ENCODE results near the gene CDK18. TPM values are rescaled to one million over a fixed set of nuclear protein-coding genes. Genes with fewer than 3 reads are reported as not detected.

The CDK18 gene
- total and polyA plus RNA-seq, 10 of the 15 experiments (the other 5 are each of a cell fraction or from before 2014, with no cell fraction given): 0.13 to 4.4 (median 0.52) TPM; not detected in 2

- ChIA-PET POLR2A (interaction anchor here (0.7 kb wide), 1 partner anchor 17 kb away, joined by 3 read pairs; no protein-coding TSS in a partner anchor), CTCF (interaction anchor here (0.7 to 22.4 kb wide), 2 partner anchors 8 to 20 kb away, joined by 3 to 891 read pairs; partner anchors contain the start of gene CDK18), RAD21 (ENCODE audit: unreplicated experiment) (interaction anchor here (1.4 kb wide), 1 partner anchor 28 kb away, joined by 5 read pairs; no protein-coding TSS in a partner anchor), SMC1A (ENCODE audit: uncharacterized antibody, unreplicated experiment) (interaction anchor here (1.2 to 17.0 kb wide), 4 partner anchors 9 to 164 kb away, joined by 3 to 319 read pairs (median 26); no protein-coding TSS in a partner anchor)
- Histone ChIP-seq H3K9me3 (replicated peaks; ENCODE audit: control insufficient read depth, insufficient read depth, low read length) (no peaks in the 10 kb centered on the region), H3K79me2 (ENCODE audit: control insufficient read depth, insufficient read depth, low read length) (no peaks in the 10 kb centered on the region), H2AFZ (ENCODE audit: control insufficient read depth, low read depth, low read length) (no peak overlapping the region), H4K20me1 (ENCODE audit: control insufficient read depth, insufficient read depth) (no peaks in the 10 kb centered on the region), H3K4me2 (ENCODE audit: control insufficient read depth, insufficient read depth) (no peak overlapping the region), H3K27me3 (replicated peaks in 1 of 2; ENCODE audit: control insufficient read depth in 2 of 2, insufficient read depth in 2 of 2, low read length in 1 of 2) (peaks cover 0 to 4% of the 10 kb centered on the region in 2 experiments; a peak in 3 of 4 replicates), H3K9ac (ENCODE audit: control insufficient read depth, insufficient read depth, low read length) (no peak overlapping the region), H3K4me3 (no peak overlapping the region), H3K36me3 (ENCODE audit: control insufficient read depth in 2 of 2, insufficient read depth in 2 of 2, low read length in 1 of 2) (no peaks in the 10 kb centered on the region), H3K27ac (ENCODE audit: control insufficient read depth, insufficient read depth) (no peak overlapping the region), H3K4me1 (ENCODE audit: control insufficient read depth, insufficient read depth, low read length) (no peaks in the 10 kb centered on the region)
- DNase-seq (ENCODE audit: low read depth, low spot score) (no peak), FAIRE-seq (no peak), ATAC-seq (no peak)
- intact Hi-C loops (cut with micrococcal nuclease; ENCODE audit: unreplicated experiment) (no loop called here), in situ Hi-C loops (cut with MboI) (no loop called here)
- 89% methylated on average over 1 of the region's 1 CpG for WGBS (ENCODE audit: insufficient coverage, insufficient replicate concordance, low lambda C conversion rate, missing lambda C conversion rate)
- no TSS peak for BruUV-seq (replicated peaks)
- TF ChIP-seq FOXM1 (IDR thresholded peaks at IDR 0.05; ENCODE audit: low read depth, low read length) (no peak), SMC3 (IDR thresholded peaks at IDR 0.05; ENCODE audit: borderline replicate concordance, low read length) (no peak), ATF7 (IDR thresholded peaks at IDR 0.05; ENCODE audit: low read depth) (no peak), ZNF622 (IDR thresholded peaks at IDR 0.05) (no peak)
Observed at GRCh38 chr1:205496661-205497060, 7.8 kb upstream of the CDK18 start.

- CTCF ChIA-PET: interaction anchor here (0.6 to 22.4 kb wide), 4 partner anchors 12 to 158 kb away, joined by 3 to 891 read pairs (median 3); partner anchors contain the start of gene CDK18
- no peaks in the 10 kb centered on the region for H3K4me1 ChIP-seq (ENCODE audit: control insufficient read depth, insufficient read depth, low read length)
- ATAC-seq (no peak), FAIRE-seq (no peak), DNase-seq (ENCODE audit: low read depth, low spot score) (no peak)
- SMC1A ChIA-PET (ENCODE audit: uncharacterized antibody, unreplicated experiment): interaction anchor here (4.5 to 17.0 kb wide), 2 partner anchors 10 to 26 kb away, joined by 42 to 319 read pairs; no protein-coding TSS in a partner anchor
- H3K27ac ChIP-seq (ENCODE audit: control insufficient read depth, insufficient read depth): no peak overlapping the region
- no TSS peak for BruUV-seq (replicated peaks)
- no peak overlapping the region for H3K9ac ChIP-seq (ENCODE audit: control insufficient read depth, insufficient read depth, low read length)
- intact Hi-C loops (cut with micrococcal nuclease; ENCODE audit: unreplicated experiment) (no loop called here), in situ Hi-C loops (cut with MboI) (no loop called here)
- no peak overlapping the region for H3K4me3 ChIP-seq
- H3K36me3 ChIP-seq (ENCODE audit: control insufficient read depth in 2 of 2, insufficient read depth in 2 of 2, low read length in 1 of 2): no peaks in the 10 kb centered on the region
- H4K20me1 ChIP-seq (ENCODE audit: control insufficient read depth, insufficient read depth): no peaks in the 10 kb centered on the region
- H2AFZ ChIP-seq (ENCODE audit: control insufficient read depth, low read depth, low read length): no peak overlapping the region
- H3K79me2 ChIP-seq (ENCODE audit: control insufficient read depth, insufficient read depth, low read length): no peaks in the 10 kb centered on the region
- H3K9me3 ChIP-seq (replicated peaks; ENCODE audit: control insufficient read depth, insufficient read depth, low read length): no peaks in the 10 kb centered on the region
- RAD21 ChIA-PET (ENCODE audit: unreplicated experiment): no interaction called here
- no peak overlapping the region for H3K4me2 ChIP-seq (ENCODE audit: control insufficient read depth, insufficient read depth)
- H3K27me3 ChIP-seq (replicated peaks in 1 of 2; ENCODE audit: control insufficient read depth in 2 of 2, insufficient read depth in 2 of 2, low read length in 1 of 2): peaks cover 0 to 4% of the 10 kb centered on the region in 2 experiments; a peak in 3 of 4 replicates
- 54% methylated on average over 7 of the region's 7 CpGs for WGBS (ENCODE audit: insufficient coverage, insufficient replicate concordance, low lambda C conversion rate, missing lambda C conversion rate)
- TF ChIP-seq, protein P1, sequence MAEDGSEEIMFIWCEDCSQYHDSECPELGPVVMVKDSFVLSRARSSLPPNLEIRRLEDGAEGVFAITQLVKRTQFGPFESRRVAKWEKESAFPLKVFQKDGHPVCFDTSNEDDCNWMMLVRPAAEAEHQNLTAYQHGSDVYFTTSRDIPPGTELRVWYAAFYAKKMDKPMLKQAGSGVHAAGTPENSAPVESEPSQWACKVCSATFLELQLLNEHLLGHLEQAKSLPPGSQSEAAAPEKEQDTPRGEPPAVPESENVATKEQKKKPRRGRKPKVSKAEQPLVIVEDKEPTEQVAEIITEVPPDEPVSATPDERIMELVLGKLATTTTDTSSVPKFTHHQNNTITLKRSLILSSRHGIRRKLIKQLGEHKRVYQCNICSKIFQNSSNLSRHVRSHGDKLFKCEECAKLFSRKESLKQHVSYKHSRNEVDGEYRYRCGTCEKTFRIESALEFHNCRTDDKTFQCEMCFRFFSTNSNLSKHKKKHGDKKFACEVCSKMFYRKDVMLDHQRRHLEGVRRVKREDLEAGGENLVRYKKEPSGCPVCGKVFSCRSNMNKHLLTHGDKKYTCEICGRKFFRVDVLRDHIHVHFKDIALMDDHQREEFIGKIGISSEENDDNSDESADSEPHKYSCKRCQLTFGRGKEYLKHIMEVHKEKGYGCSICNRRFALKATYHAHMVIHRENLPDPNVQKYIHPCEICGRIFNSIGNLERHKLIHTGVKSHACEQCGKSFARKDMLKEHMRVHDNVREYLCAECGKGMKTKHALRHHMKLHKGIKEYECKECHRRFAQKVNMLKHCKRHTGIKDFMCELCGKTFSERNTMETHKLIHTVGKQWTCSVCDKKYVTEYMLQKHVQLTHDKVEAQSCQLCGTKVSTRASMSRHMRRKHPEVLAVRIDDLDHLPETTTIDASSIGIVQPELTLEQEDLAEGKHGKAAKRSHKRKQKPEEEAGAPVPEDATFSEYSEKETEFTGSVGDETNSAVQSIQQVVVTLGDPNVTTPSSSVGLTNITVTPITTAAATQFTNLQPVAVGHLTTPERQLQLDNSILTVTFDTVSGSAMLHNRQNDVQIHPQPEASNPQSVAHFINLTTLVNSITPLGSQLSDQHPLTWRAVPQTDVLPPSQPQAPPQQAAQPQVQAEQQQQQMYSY (CRISPR knock-in tag; IDR thresholded peaks at IDR 0.05): no peak
- POLR2A ChIA-PET: interaction anchor here (0.7 kb wide), 1 partner anchor 17 kb away, joined by 3 read pairs; no protein-coding TSS in a partner anchor
Observed at GRCh38 chr1:205497351-205497750, 7.1 kb upstream of the CDK18 start.

Measured in GM12878 (cell line).